Smooth muscle cell of the brain vasculature (primary cell): ENCODE data around the gene SOHLH2.

ENCODE experiments used
- DNase-seq: peaks from one replicate; pipeline ENCODE4 v3.0.0-alpha.2; 2012; ENCODE audit warnings: low read depth, low spot score

The SOHLH2 gene

GRCh38 chr13:36214163-36214921 is at the start of gene SOHLH2:
Gene SOHLH2, minus strand, starts transcription at chr13:36214556. Its CDS starts 30 bp downstream, at chr13:36214526.
- no peak for DNase-seq

GRCh38 chr13:36261976-36262375 is 47.6 kb upstream of the SOHLH2 start:
- no peak for DNase-seq

- DNase-seq = no peak
These were observed 46.7 kb upstream of the SOHLH2 start for GRCh38 chr13:36261011-36261410.

GRCh38 chr13:36259361-36260137 is 45.2 kb upstream of the SOHLH2 start:
- no peak for DNase-seq

- no peak for DNase-seq
These were observed 44.5 kb upstream of the SOHLH2 start for GRCh38 chr13:36258831-36259230.

- no peak for DNase-seq
These were observed 37.2 kb upstream of the SOHLH2 start for GRCh38 chr13:36251526-36251925.

GRCh38 chr13:36251017-36251416 is 36.7 kb upstream of the SOHLH2 start:
- no peak for DNase-seq

- DNase-seq = no peak
These were observed 34.3 kb upstream of the SOHLH2 start for GRCh38 chr13:36248700-36249099.

- no peak for DNase-seq
These were observed 30.6 kb upstream of the SOHLH2 start for GRCh38 chr13:36244990-36245389.

GRCh38 chr13:36244073-36244472 is 29.7 kb upstream of the SOHLH2 start:
- DNase-seq = no peak

GRCh38 chr13:36242761-36243160 is 28.4 kb upstream of the SOHLH2 start:
- DNase-seq = no peak

- no peak for DNase-seq
These were observed 16.9 kb upstream of the SOHLH2 start for GRCh38 chr13:36231236-36231635.

- DNase-seq = no peak
These were observed 10.4 kb upstream of the SOHLH2 start for GRCh38 chr13:36224730-36225129.

- no peak for DNase-seq
These were observed 5.5 kb upstream of the SOHLH2 start for GRCh38 chr13:36219883-36220282.

GRCh38 chr13:36217456-36217855 is 3.1 kb upstream of the SOHLH2 start:
- DNase-seq = no peak

GRCh38 chr13:36212789-36213188 is 1.6 kb downstream of the SOHLH2 start:
- DNase-seq = no peak

GRCh38 chr13:36211567-36211966 is 2.8 kb downstream of the SOHLH2 start:
- peak; percentile 95 for DNase-seq

GRCh38 chr13:36210738-36211137 is 3.6 kb downstream of the SOHLH2 start:
- DNase-seq = no peak

- no peak for DNase-seq
These were observed 6.7 kb downstream of the SOHLH2 start for GRCh38 chr13:36207672-36208071.

GRCh38 chr13:36193151-36193855 is 21.1 kb downstream of the SOHLH2 start:
- DNase-seq = no peak

- DNase-seq = no peak
These were observed 22.2 kb downstream of the SOHLH2 start for GRCh38 chr13:36192166-36192565.

- no peak for DNase-seq
These were observed 23.6 kb downstream of the SOHLH2 start for GRCh38 chr13:36190771-36191170.
